HEK293 (cell line): ENCODE results near the gene PGC.

ENCODE experiments used
- KLF9 ChIP-seq: fragments of 450-650 bp; formaldehyde crosslinking; IDR thresholded peaks from 2 replicates; pipeline ENCODE4 v1.5.1; 2016; ENCODE audit warnings: missing biosample characterization, missing genetic modification characterization, low read depth
- REPIN1 ChIP-seq: fragments of 450-650 bp; formaldehyde crosslinking; IDR thresholded peaks from 2 replicates; pipeline ENCODE4 v1.5.1; 2017; ENCODE audit warnings: missing biosample characterization, missing genetic modification characterization, low read depth
- YY1 ChIP-seq: fragments of 450-650 bp; formaldehyde crosslinking; IDR thresholded peaks from 2 replicates; pipeline ENCODE4 v1.5.1; 2018; ENCODE audit warnings: missing biosample characterization, missing genetic modification characterization
- ZNF10 ChIP-seq: fragments of 450-650 bp; formaldehyde crosslinking; IDR thresholded peaks from 2 replicates; pipeline ENCODE4 v1.5.1; 2017; ENCODE audit warnings: missing biosample characterization, missing genetic modification characterization
- ZNF114 ChIP-seq: fragments of 450-650 bp; formaldehyde crosslinking; IDR thresholded peaks from 2 replicates; pipeline ENCODE4 v1.5.0; 2017; ENCODE audit warnings: missing biosample characterization, missing genetic modification characterization
- ZNF121 ChIP-seq: fragments of 450-650 bp; formaldehyde crosslinking; IDR thresholded peaks from 2 replicates; pipeline ENCODE4 v1.5.1; 2016; ENCODE audit warnings: missing biosample characterization, missing genetic modification characterization
- ZNF174 ChIP-seq: fragments of 450-650 bp; formaldehyde crosslinking; IDR thresholded peaks from 2 replicates; pipeline ENCODE4 v1.5.0; 2017; ENCODE audit warnings: missing biosample characterization, mild to moderate bottlenecking, missing genetic modification characterization
- ZNF777 ChIP-seq: fragments of 450-650 bp; formaldehyde crosslinking; IDR thresholded peaks from 2 replicates; pipeline ENCODE4 v1.5.1; 2017; ENCODE audit warnings: missing biosample characterization, missing genetic modification characterization, borderline replicate concordance
- TF ChIP-seq, protein P1 (sequence below): fragments of 450-650 bp; formaldehyde crosslinking; IDR thresholded peaks from 2 replicates; pipeline ENCODE4 v1.5.1; 2016; ENCODE audit warnings: missing biosample characterization, missing genetic modification characterization
- TF ChIP-seq, protein P2 (sequence below): fragments of 450-650 bp; formaldehyde crosslinking; IDR thresholded peaks from 2 replicates; pipeline ENCODE4 v1.5.1; 2016; ENCODE audit warnings: missing biosample characterization, missing genetic modification characterization

DNA sequence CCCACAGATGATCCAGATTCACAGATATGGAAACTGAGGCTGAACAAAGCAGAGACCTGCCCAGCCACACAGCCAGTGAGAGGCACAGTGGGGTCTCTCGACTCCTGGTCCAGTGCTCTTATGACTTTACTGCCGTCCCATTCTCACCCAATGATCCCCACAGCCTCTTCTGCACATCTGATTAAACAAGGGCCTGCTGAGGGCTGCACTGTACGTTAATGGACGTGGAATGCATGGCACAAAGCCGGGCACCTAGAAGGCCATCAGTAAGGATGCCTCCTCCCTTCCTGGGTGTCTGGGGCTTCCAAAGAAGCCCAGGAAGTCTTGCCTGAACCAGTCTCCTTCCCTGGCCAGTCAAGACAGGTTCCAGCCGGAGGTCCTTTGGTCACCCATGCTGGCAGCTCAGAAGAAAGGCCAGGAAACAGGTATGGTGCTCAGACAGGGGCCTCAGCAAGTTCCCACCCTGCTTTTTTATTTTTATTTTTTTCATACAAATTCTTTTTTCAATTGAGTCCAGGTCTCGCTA lies 15.6 kb downstream of the PGC start:
- TF ChIP-seq, protein P1, sequence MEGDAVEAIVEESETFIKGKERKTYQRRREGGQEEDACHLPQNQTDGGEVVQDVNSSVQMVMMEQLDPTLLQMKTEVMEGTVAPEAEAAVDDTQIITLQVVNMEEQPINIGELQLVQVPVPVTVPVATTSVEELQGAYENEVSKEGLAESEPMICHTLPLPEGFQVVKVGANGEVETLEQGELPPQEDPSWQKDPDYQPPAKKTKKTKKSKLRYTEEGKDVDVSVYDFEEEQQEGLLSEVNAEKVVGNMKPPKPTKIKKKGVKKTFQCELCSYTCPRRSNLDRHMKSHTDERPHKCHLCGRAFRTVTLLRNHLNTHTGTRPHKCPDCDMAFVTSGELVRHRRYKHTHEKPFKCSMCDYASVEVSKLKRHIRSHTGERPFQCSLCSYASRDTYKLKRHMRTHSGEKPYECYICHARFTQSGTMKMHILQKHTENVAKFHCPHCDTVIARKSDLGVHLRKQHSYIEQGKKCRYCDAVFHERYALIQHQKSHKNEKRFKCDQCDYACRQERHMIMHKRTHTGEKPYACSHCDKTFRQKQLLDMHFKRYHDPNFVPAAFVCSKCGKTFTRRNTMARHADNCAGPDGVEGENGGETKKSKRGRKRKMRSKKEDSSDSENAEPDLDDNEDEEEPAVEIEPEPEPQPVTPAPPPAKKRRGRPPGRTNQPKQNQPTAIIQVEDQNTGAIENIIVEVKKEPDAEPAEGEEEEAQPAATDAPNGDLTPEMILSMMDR (tag by site-specific recombination): no peak
- TF ChIP-seq ZNF777 (tag by site-specific recombination) (no peak), ZNF174 (tag by site-specific recombination) (no peak), ZNF114 (no peak), KLF9 (tag by site-specific recombination) (no peak), ZNF10 (tag by site-specific recombination) (no peak), ZNF121 (tag by site-specific recombination) (no peak), REPIN1 (no peak), YY1 (tag by site-specific recombination) (no peak)
- TF ChIP-seq, protein P2, sequence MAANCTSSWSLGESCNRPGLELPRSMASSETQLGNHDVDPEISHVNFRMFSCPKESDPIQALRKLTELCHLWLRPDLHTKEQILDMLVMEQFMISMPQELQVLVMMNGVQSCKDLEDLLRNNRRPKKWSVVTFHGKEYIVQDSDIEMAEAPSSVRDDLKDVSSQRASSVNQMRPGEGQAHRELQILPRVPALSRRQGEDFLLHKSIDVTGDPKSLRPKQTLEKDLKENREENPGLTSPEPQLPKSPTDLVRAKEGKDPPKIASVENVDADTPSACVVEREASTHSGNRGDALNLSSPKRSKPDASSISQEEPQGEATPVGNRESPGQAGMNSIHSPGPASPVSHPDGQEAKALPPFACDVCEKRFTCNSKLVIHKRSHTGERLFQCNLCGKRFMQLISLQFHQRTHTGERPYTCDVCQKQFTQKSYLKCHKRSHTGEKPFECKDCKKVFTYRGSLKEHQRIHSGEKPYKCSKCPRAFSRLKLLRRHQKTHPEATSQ (tag by site-specific recombination): no peak
